ENCODE measurements around the gene CDKN2D.

GRCh38 chr19:10617409-10618121, 48.8 kb upstream of the CDKN2D start:
- TF ChIP-seq CTCF (IDR thresholded peaks at IDR 0.05; ENCODE audit: insufficient read depth, low read depth, low read length), result no peak
- TF ChIP-seq EZH2 (IDR thresholded peaks at IDR 0.05; ENCODE audit: insufficient read depth, low read length), result no peak
